Left renal cortex interstitium (tissue), 4 donors: ENCODE data around the gene SCAANT1. TPM values are rescaled to one million over a fixed set of nuclear protein-coding genes. Genes with fewer than 3 reads are reported as not detected.

Source experiments
- DNase-seq, 4 donors: peaks; one replicate each; pipeline ENCODE4 v3.0.0-alpha.2; 2013; ENCODE audit warnings: low read depth in 4 of 4, low spot score in 2 of 4, missing footprints in 1 of 4
- polyA plus RNA-seq, 4 donors: library from polyadenylated mRNA; unstranded; fragments of 120-200 nt; gene quantifications; one replicate each; pipeline ENCODE4 v1.2.1, GENCODE V29; 2013; ENCODE audit not compliant: insufficient read length in 4 of 4

The SCAANT1 gene
- polyA plus RNA-seq, 4 donors: 1.0 to 1.8 TPM; not detected in 2

GRCh38 chr3:63934041-63934866, 22.1 kb upstream of the SCAANT1 start:
- no peak for DNase-seq

- no peak for DNase-seq
Observed at GRCh38 chr3:63933459-63933858, 21.3 kb upstream of the SCAANT1 start.

- DNase-seq: no peak
Observed at GRCh38 chr3:63932509-63933212, 20.5 kb upstream of the SCAANT1 start.

- DNase-seq: no peak
Observed at GRCh38 chr3:63931290-63931689, 19.1 kb upstream of the SCAANT1 start.

- no peak for DNase-seq
Observed at GRCh38 chr3:63927422-63928280, 15.5 kb upstream of the SCAANT1 start.

GRCh38 chr3:63926309-63926708, 14.1 kb upstream of the SCAANT1 start:
- no peak for DNase-seq

GRCh38 chr3:63922491-63923199, 10.5 kb upstream of the SCAANT1 start:
- no peak for DNase-seq

- DNase-seq: no peak
Observed at GRCh38 chr3:63921741-63922482, 9.7 kb upstream of the SCAANT1 start.

GRCh38 chr3:63920001-63920400, 7.8 kb upstream of the SCAANT1 start:
- DNase-seq: no peak

- DNase-seq: no peak
Observed at GRCh38 chr3:63918321-63918720, 6.1 kb upstream of the SCAANT1 start.

GRCh38 chr3:63914312-63914711, 2.1 kb upstream of the SCAANT1 start:
- DNase-seq: no peak

- peak in 3 of 4 donors; percentile 25 to 37 (median 35) for DNase-seq
Observed at GRCh38 chr3:63912768-63913588, 795 bp upstream of the SCAANT1 start.

GRCh38 chr3:63911509-63911872, 692 bp downstream of the SCAANT1 start:
- DNase-seq: no peak

- DNase-seq: no peak
Observed at GRCh38 chr3:63910891-63911290, 1.3 kb downstream of the SCAANT1 start.

- no peak for DNase-seq
Observed at GRCh38 chr3:63910001-63910400, 2.2 kb downstream of the SCAANT1 start.

- DNase-seq: no peak
Observed at GRCh38 chr3:63909431-63909830, 2.8 kb downstream of the SCAANT1 start.

GRCh38 chr3:63908776-63909175, 3.4 kb downstream of the SCAANT1 start:
- DNase-seq: no peak

GRCh38 chr3:63908081-63908736, 4.0 kb downstream of the SCAANT1 start:
- DNase-seq: no peak
